ENCODE results near the gene CRYBG2.

CRYBG2 gene

DNA sequence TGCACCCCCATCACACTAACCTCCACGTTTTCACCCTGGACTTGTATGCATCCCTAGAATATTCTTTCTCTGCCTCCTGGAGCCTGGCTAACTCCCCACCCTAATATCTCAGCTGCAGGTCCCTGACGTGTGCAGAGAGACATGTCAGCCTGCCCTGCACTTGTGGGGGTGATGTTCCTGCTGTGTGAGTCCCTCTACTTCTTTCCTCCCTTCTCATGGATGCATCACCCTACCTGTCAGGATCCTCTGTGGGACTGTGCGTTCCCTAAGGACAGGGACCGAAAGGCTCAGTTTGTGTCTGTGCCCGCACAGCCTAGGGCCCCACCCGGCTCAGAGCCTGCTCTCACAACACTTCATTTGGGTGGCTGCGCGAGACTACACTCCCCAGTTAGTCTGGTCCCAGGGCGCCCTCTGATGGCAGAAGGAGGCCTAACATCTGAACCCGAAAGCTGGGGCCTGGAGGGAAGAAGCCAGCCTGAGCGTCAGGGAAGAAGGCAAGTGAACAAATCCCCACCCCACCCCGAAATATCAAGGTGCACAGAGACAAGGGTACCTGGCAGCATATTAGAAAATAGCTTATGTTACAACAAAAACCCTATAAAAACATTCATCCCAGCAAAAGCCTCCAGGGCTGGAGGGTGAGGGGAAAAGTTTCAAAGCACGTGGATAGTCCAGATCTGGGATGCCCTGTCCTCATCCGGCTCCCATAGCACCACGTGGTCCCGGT is 32.5 kb downstream of the CRYBG2 start:
- peaks cover 54% of the 10 kb centered on the region for H3K36me3 ChIP-seq (ENCODE audit: low read depth)
- peak; percentile 85 for TF ChIP-seq CTCF (IDR thresholded peaks at IDR 0.05; ENCODE audit: poor library complexity, severe bottlenecking)
- H3K9me3 ChIP-seq (ENCODE audit: severe bottlenecking) = no peaks in the 10 kb centered on the region
- ATAC-seq (ENCODE audit: low read depth) (peak; percentile 81), DNase-seq (ENCODE audit: low spot score) (no peak)
- H3K27me3 ChIP-seq (ENCODE audit: insufficient read depth, poor library complexity, severe bottlenecking) = no peaks in the 10 kb centered on the region
- no peak overlapping the region for H3K27ac ChIP-seq (ENCODE audit: poor library complexity, severe bottlenecking)
- no peaks in the 10 kb centered on the region for H3K4me1 ChIP-seq (ENCODE audit: insufficient read depth, poor library complexity, severe bottlenecking)
- H3K4me3 ChIP-seq (ENCODE audit: severe bottlenecking) = no peak overlapping the region

- H3K4me3 ChIP-seq (ENCODE audit: severe bottlenecking) = no peak overlapping the region
- no peak for TF ChIP-seq CTCF (IDR thresholded peaks at IDR 0.05; ENCODE audit: poor library complexity, severe bottlenecking)
- peaks cover 48% of the 10 kb centered on the region for H3K36me3 ChIP-seq (ENCODE audit: low read depth)
- H3K27ac ChIP-seq (ENCODE audit: poor library complexity, severe bottlenecking) = no peak overlapping the region
- H3K9me3 ChIP-seq (ENCODE audit: severe bottlenecking) = no peaks in the 10 kb centered on the region
- H3K27me3 ChIP-seq (ENCODE audit: insufficient read depth, poor library complexity, severe bottlenecking) = no peaks in the 10 kb centered on the region
- ATAC-seq (ENCODE audit: low read depth) (peak; percentile 11; the same call in 1 of the 3 replicates), DNase-seq (ENCODE audit: low spot score) (no peak)
- H3K4me1 ChIP-seq (ENCODE audit: insufficient read depth, poor library complexity, severe bottlenecking) = no peaks in the 10 kb centered on the region
Measured at GRCh38 chr1:26320896-26321295, 33.0 kb downstream of the CRYBG2 start.

- no peak for DNase-seq (ENCODE audit: low spot score)
- TF ChIP-seq CTCF (IDR thresholded peaks at IDR 0.05; ENCODE audit: poor library complexity, severe bottlenecking) = no peak
- Histone ChIP-seq H3K27ac (ENCODE audit: poor library complexity, severe bottlenecking) (no peak overlapping the region), H3K36me3 (ENCODE audit: low read depth) (peaks cover 24% of the 10 kb centered on the region), H3K9me3 (ENCODE audit: severe bottlenecking) (no peaks in the 10 kb centered on the region), H3K27me3 (ENCODE audit: insufficient read depth, poor library complexity, severe bottlenecking) (no peaks in the 10 kb centered on the region), H3K4me1 (ENCODE audit: insufficient read depth, poor library complexity, severe bottlenecking) (no peaks in the 10 kb centered on the region), H3K4me3 (ENCODE audit: severe bottlenecking) (no peak overlapping the region)
- ATAC-seq (ENCODE audit: low read depth) = no peak
Measured at GRCh38 chr1:26318338-26319064, 35.4 kb downstream of the CRYBG2 start.

- ATAC-seq (ENCODE audit: low read depth) (no peak), DNase-seq (ENCODE audit: low spot score) (no peak)
- Histone ChIP-seq H3K27me3 (ENCODE audit: insufficient read depth, poor library complexity, severe bottlenecking) (no peaks in the 10 kb centered on the region), H3K27ac (ENCODE audit: poor library complexity, severe bottlenecking) (no peak within 1 kb of the TSS), H3K9me3 (ENCODE audit: severe bottlenecking) (no peaks in the 10 kb centered on the region), H3K4me3 (ENCODE audit: severe bottlenecking) (no peak within 1 kb of the TSS), H3K36me3 (ENCODE audit: low read depth) (peaks cover 17% of the 10 kb centered on the region), H3K4me1 (ENCODE audit: insufficient read depth, poor library complexity, severe bottlenecking) (no peaks in the 10 kb centered on the region)
- TF ChIP-seq CTCF (IDR thresholded peaks at IDR 0.05; ENCODE audit: poor library complexity, severe bottlenecking) = no peak
Measured at GRCh38 chr1:26317612-26318337, 36.2 kb downstream of the CRYBG2 start, which contains the start of gene CD52. CD52 (plus strand) TSS chr1:26317958; CDS start chr1:26318018, 60 bp downstream.

Data from RWPE2 (cell line).